Karpas-422 (cell line): ENCODE data around the gene GPR32. TPM values are rescaled to one million over a fixed set of nuclear protein-coding genes. Genes with fewer than 3 reads are reported as not detected.
A peak's percentile ranks its signal among the peaks of the same experiment; 100 is the strongest.
"Not testable (repeated sequence)": the region's sequence is repeated elsewhere in the genome, so short reads cannot be mapped to it uniquely, and the experiment has no call there.

Experiments
- DNase-seq: peaks from one replicate; pipeline ENCODE4 v3.0.0-alpha.2; 2015
- H2AFZ ChIP-seq: fragments of 200-600 bp; sonication (generic); 2 replicates; pipeline ENCODE4 v1.6.1; 2014; ENCODE audit warnings: antibody characterized with exemption, low read length, mixed read lengths
- H3K27ac ChIP-seq: fragments of 200-600 bp; sonication (generic); 2 replicates; pipeline ENCODE4 v1.5.1; 2014; ENCODE audit warnings: mild to moderate bottlenecking, low read length, moderate library complexity
- H3K27me3 ChIP-seq: fragments of 200-600 bp; sonication (generic); 2 replicates; pipeline ENCODE4 v1.6.1; 2014; ENCODE audit warnings: low read length, mixed read lengths
- H3K36me3 ChIP-seq: fragments of 200-600 bp; sonication (generic); 2 replicates; pipeline ENCODE4 v1.6.1; 2014; ENCODE audit warnings: low read length, mixed read lengths; ENCODE audit not compliant: insufficient read depth
- H3K4me1 ChIP-seq: fragments of 200-600 bp; sonication (generic); 2 replicates; pipeline ENCODE4 v1.6.1; 2014; ENCODE audit warnings: mild to moderate bottlenecking, low read length, mixed read lengths
- H3K4me2 ChIP-seq: fragments of 200-600 bp; sonication (generic); 2 replicates; pipeline ENCODE4 v1.6.1; 2014; ENCODE audit warnings: low read length, low read depth, mild to moderate bottlenecking; ENCODE audit not compliant: poor library complexity, severe bottlenecking
- H3K4me3 ChIP-seq: fragments of 200-600 bp; sonication (generic); 2 replicates; pipeline ENCODE4 v1.5.1; 2014; ENCODE audit warnings: mild to moderate bottlenecking, antibody characterized with exemption, low read length, mixed read lengths
- H3K79me2 ChIP-seq: fragments of 200-600 bp; sonication (generic); 2 replicates; pipeline ENCODE4 v1.6.1; 2014; ENCODE audit warnings: mild to moderate bottlenecking, low read length, mixed read lengths
- H3K9ac ChIP-seq: fragments of 200-600 bp; sonication (generic); 2 replicates; pipeline ENCODE4 v1.6.0; 2014; ENCODE audit warnings: low read length
- H3K9me2 ChIP-seq: fragments of 200-600 bp; sonication (generic), shearing (Covaris generic); replicated peaks from 2 replicates; pipeline ENCODE4 v1.6.0; 2014; ENCODE audit warnings: mild to moderate bottlenecking, low read length, moderate library complexity; ENCODE audit not compliant: insufficient read depth
- H3K9me3 ChIP-seq: fragments of 300-700, 200-600 bp; sonication (generic); 2 replicates; pipeline ENCODE4 v1.6.1; 2014; ENCODE audit warnings: low read length, mixed read lengths
- H4K20me1 ChIP-seq: fragments of 200-600 bp; sonication (generic); 2 replicates; pipeline ENCODE4 v1.6.1; 2014; ENCODE audit warnings: mild to moderate bottlenecking, antibody characterized with exemption, low read length, low read depth; ENCODE audit not compliant: insufficient read depth
- total RNA-seq: library from RNA; depleted of rRNA; stranded (reverse); fragments of >200 nt; shearing (Covaris generic); gene quantifications from 2 replicates; pipeline ENCODE4 v1.2.3, GENCODE V29; 2014; ENCODE audit warnings: low replicate concordance

Gene GPR32
- total RNA-seq, 1 experiment from 2014 or later = not detected

GRCh38 chr19:50808856-50809255 is 38.6 kb downstream of the GPR32 start:
- H3K4me2 ChIP-seq = no peak overlapping the region
- no peak overlapping the region for H3K9ac ChIP-seq
- H3K4me3 ChIP-seq = no peak overlapping the region
- peaks cover 7% of the 10 kb centered on the region for H3K79me2 ChIP-seq
- H2AFZ ChIP-seq = no peak overlapping the region
- no peaks in the 10 kb centered on the region for H3K27me3 ChIP-seq
- peaks cover 8% of the 10 kb centered on the region for H3K4me1 ChIP-seq
- H3K9me2 ChIP-seq = no peaks in the 10 kb centered on the region
- H3K36me3 ChIP-seq = peaks cover under 1% of the 10 kb centered on the region
- H3K27ac ChIP-seq = no peak overlapping the region
- H4K20me1 ChIP-seq = peaks cover under 1% of the 10 kb centered on the region; the same call in 1 of the 2 replicates
- H3K9me3 ChIP-seq = no peaks in the 10 kb centered on the region
- DNase-seq = peak; percentile 34

GRCh38 chr19:50811622-50812238 is 41.5 kb downstream of the GPR32 start:
- not testable (repeated sequence) for H3K27me3 ChIP-seq, H4K20me1 ChIP-seq

DNA sequence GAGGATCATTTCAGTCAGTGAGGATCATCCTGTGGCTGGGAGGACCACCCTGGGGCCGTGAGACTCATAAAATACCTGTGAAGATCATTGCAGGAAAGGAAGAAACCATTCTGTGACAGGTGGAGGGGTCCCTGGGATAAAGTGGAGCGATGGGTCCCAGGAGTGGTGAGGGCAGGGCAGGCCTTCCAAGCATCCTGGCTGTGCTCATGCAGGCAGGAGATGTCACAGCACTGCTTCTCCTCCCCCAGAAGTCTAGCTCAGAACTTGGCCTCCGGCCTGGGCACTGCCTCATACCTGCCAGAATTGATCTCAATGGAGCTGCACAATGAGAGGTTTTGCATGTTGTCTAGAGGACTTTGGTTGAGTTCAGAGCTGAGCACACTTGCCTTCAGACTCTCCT is 42.2 kb downstream of the GPR32 start:
- H3K36me3 ChIP-seq = no peaks in the 10 kb centered on the region
- no peak for DNase-seq
- no peak overlapping the region for H3K4me2 ChIP-seq
- H3K9me2 ChIP-seq = no peaks in the 10 kb centered on the region
- H3K4me3 ChIP-seq = no peak overlapping the region
- H3K9ac ChIP-seq = no peak overlapping the region
- no peaks in the 10 kb centered on the region for H3K79me2 ChIP-seq
- no peaks in the 10 kb centered on the region for H4K20me1 ChIP-seq
- peaks cover 4% of the 10 kb centered on the region; the same call in 1 of the 2 replicates for H3K27me3 ChIP-seq
- no peak overlapping the region for H3K27ac ChIP-seq
- no peak overlapping the region for H2AFZ ChIP-seq
- peaks cover 3% of the 10 kb centered on the region; the same call in 1 of the 2 replicates for H3K9me3 ChIP-seq
- peaks cover 6% of the 10 kb centered on the region for H3K4me1 ChIP-seq

More at GRCh38 chr19:50811622-50812238, 41.5 kb downstream of the GPR32 start:
- not testable (repeated sequence) for H3K9me3 ChIP-seq, H3K36me3 ChIP-seq, H3K4me3 ChIP-seq, H3K27ac ChIP-seq, H2AFZ ChIP-seq, H3K4me1 ChIP-seq, H3K9ac ChIP-seq, H3K9me2 ChIP-seq, DNase-seq, H3K79me2 ChIP-seq, H3K4me2 ChIP-seq

GRCh38 chr19:50814883-50815282 is 44.6 kb downstream of the GPR32 start:
- Histone ChIP-seq H3K9ac (no peak overlapping the region), H3K9me3 (peaks cover 3% of the 10 kb centered on the region; the same call in 1 of the 2 replicates), H3K27ac (no peak overlapping the region), H3K27me3 (peaks cover 4% of the 10 kb centered on the region; the same call in 1 of the 2 replicates), H3K36me3 (no peaks in the 10 kb centered on the region), H3K4me1 (peaks cover 10% of the 10 kb centered on the region), H3K4me2 (no peak overlapping the region), H3K4me3 (no peak overlapping the region), H4K20me1 (no peaks in the 10 kb centered on the region), H3K79me2 (no peaks in the 10 kb centered on the region), H3K9me2 (no peaks in the 10 kb centered on the region), H2AFZ (no peak overlapping the region)
- DNase-seq = peak; percentile 39

DNA sequence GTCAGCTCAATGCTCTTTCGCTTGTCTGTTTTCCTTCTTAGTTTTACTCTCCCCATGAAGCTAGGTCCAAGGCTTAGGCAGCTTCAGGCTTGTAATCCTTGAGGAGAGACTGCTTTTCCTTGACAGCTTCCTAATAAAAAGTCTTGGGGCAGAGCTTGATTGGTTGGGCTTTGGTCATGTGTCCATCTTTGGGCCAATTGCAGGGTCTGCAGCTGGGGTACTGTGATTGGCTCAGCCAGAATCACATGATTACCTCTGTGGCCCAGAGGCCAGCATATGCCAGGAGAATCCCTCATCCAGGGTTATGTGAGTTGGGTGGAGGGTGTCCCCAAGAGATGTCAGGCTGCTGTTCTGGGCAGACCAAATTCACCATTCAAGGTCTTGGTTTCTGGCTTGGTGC is 45.2 kb downstream of the GPR32 start:
- H3K4me2 ChIP-seq = no peak overlapping the region
- peak; percentile 46 for DNase-seq
- H3K9me3 ChIP-seq = peaks cover 3% of the 10 kb centered on the region; the same call in 1 of the 2 replicates
- H3K27ac ChIP-seq = no peak overlapping the region
- H2AFZ ChIP-seq = no peak overlapping the region
- no peaks in the 10 kb centered on the region for H3K9me2 ChIP-seq
- H3K79me2 ChIP-seq = no peaks in the 10 kb centered on the region
- H3K4me1 ChIP-seq = peaks cover 16% of the 10 kb centered on the region
- no peak overlapping the region for H3K9ac ChIP-seq
- no peaks in the 10 kb centered on the region for H4K20me1 ChIP-seq
- H3K36me3 ChIP-seq = no peaks in the 10 kb centered on the region
- peaks cover 4% of the 10 kb centered on the region; the same call in 1 of the 2 replicates for H3K27me3 ChIP-seq
- no peak overlapping the region for H3K4me3 ChIP-seq

DNA sequence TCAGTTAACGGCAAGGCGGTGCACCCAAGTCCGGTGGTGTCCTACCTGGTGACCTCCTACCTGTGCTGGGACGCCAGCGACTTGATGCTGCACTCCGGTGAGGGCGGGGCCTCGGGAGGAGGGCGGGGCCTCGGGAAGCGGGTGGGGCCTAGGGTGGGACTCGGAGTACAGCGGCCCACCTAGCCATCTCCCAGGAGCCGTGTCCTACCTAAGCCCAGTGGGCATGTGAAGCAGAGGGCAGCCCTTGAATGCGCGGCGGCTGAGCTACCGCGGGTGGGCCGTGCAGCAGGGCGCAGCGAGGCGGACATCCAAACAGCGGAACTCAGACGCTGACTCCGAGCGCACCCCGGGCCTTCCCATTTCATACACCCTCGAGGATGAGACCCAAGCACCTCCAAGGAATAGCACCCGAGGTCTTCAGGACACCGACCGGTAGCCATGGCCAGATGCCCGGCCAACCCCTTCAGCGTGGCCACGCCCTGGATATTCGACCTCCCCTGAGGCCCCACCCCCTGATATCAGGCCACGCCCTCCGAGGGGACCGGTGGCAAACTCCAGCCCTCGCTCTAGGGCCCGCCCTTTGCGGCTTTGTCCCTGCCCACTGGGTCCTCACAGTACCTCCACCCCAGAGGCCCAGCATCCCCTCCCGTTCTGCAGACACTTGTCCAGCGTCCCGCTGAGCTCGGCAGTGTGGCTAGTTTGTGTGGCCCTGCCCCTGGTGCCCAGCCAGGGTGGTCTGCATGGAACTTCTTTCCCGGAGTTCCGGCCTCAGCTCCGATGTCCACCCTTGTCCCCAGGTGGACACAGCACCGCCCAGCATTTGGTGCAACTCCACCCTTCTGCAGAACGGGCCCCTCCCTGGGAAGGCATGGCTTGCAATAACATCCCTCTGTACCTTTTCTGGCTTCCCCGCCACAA is 47.9 kb downstream of the GPR32 start:
- peaks cover 3% of the 10 kb centered on the region; the same call in 1 of the 2 replicates for H3K9me3 ChIP-seq
- no peaks in the 10 kb centered on the region for H4K20me1 ChIP-seq
- H3K27ac ChIP-seq = no peak overlapping the region
- no peak overlapping the region for H2AFZ ChIP-seq
- no peaks in the 10 kb centered on the region for H3K36me3 ChIP-seq
- H3K9me2 ChIP-seq = no peaks in the 10 kb centered on the region
- H3K4me1 ChIP-seq = peaks cover 24% of the 10 kb centered on the region
- no peak overlapping the region for H3K9ac ChIP-seq
- no peaks in the 10 kb centered on the region for H3K79me2 ChIP-seq
- H3K27me3 ChIP-seq = peaks cover 4% of the 10 kb centered on the region; the same call in 1 of the 2 replicates
- no peak overlapping the region for H3K4me3 ChIP-seq
- peak; percentile 73 for DNase-seq
- H3K4me2 ChIP-seq = peak overlapping the region; percentile 10

GRCh38 chr19:50818859-50819472 is 48.7 kb downstream of the GPR32 start:
- Histone ChIP-seq H3K27ac (no peak overlapping the region), H3K36me3 (no peaks in the 10 kb centered on the region), H3K27me3 (peaks cover 4% of the 10 kb centered on the region; the same call in 1 of the 2 replicates), H3K4me3 (no peak overlapping the region), H4K20me1 (no peaks in the 10 kb centered on the region), H3K9me3 (peaks cover 3% of the 10 kb centered on the region; the same call in 1 of the 2 replicates), H3K4me2 (no peak overlapping the region), H3K9me2 (no peaks in the 10 kb centered on the region), H3K4me1 (peaks cover 30% of the 10 kb centered on the region), H3K9ac (no peak overlapping the region), H2AFZ (no peak overlapping the region), H3K79me2 (no peaks in the 10 kb centered on the region)
- no peak for DNase-seq

DNA sequence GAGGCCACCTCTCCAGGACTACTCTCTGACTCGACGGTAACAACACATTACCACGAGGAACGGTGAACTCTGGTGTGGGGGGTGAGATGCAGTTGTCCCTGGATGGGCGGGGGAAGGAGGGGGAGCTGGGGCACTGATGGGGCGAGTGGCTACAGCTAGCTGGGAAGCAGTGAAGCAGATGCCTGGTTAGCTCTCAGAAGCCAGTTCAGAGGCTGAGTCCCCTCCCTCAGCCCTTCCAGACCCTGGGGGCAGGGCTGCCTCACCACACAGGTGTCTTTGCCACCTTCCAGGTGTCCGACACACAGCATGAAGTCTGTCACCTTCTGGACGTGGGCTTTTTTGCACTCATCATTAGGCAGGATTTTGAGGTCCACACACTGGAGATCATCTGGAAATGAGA is 49.4 kb downstream of the GPR32 start:
- Histone ChIP-seq H3K4me1 (peaks cover 30% of the 10 kb centered on the region), H3K9me2 (no peaks in the 10 kb centered on the region), H3K4me2 (no peak overlapping the region), H3K27ac (no peak overlapping the region), H2AFZ (no peak overlapping the region), H3K9ac (no peak overlapping the region), H3K79me2 (no peaks in the 10 kb centered on the region), H4K20me1 (no peaks in the 10 kb centered on the region), H3K36me3 (no peaks in the 10 kb centered on the region), H3K27me3 (peaks cover 4% of the 10 kb centered on the region; the same call in 1 of the 2 replicates), H3K9me3 (peaks cover 3% of the 10 kb centered on the region; the same call in 1 of the 2 replicates), H3K4me3 (no peak overlapping the region)
- no peak for DNase-seq
